Measurements from ENCODE around the gene LEFTY1. TPM values are rescaled to one million over a fixed set of nuclear protein-coding genes. Genes with fewer than 3 reads are reported as not detected.

The LEFTY1 gene
- total and polyA plus RNA-seq, 2 of the 4 experiments (the other 2 are of a cell fraction), result not detected

GRCh38 chr1:225930566-225930965 lies 41.6 kb upstream of the LEFTY1 start:
- no peak overlapping the region for H4K8ac ChIP-seq (ENCODE audit: low read depth in 2 of 2, low read length in 2 of 2)
- H2BK5ac ChIP-seq (ENCODE audit: low read depth, low read length, poor library complexity, severe bottlenecking), result no peak overlapping the region
- H3K18ac ChIP-seq (ENCODE audit: low read depth, low read length), result no peak overlapping the region
- H4K91ac ChIP-seq (ENCODE audit: insufficient read depth, low read depth, low read length), result no peak overlapping the region
- H3K56ac ChIP-seq (ENCODE audit: extremely low read depth, insufficient read depth, low read length), result no peak overlapping the region
- no peaks in the 10 kb centered on the region for H3K79me1 ChIP-seq (ENCODE audit: low read depth in 1 of 2, low read length in 2 of 2)
- no peak for ATAC-seq (ENCODE audit: low read depth)
- no peak overlapping the region for H2AFZ ChIP-seq (replicated peaks; ENCODE audit: low read length, poor library complexity)
- BruUV-seq (replicated peaks), result no TSS peak
- no peak overlapping the region for H2AK9ac ChIP-seq (replicated peaks; ENCODE audit: low read depth, low read length, poor library complexity)
- H3K9me3 ChIP-seq (ENCODE audit: control insufficient read depth, insufficient read depth, low read length), result no peaks in the 10 kb centered on the region
- H3K4me2 ChIP-seq (ENCODE audit: low read depth, low read length), result no peak overlapping the region
- dilution Hi-C loops (cut with HindIII; ENCODE audit: low sequenced_read_pairs, unreplicated experiment), result no loop called here
- no peak overlapping the region for H2AK5ac ChIP-seq (ENCODE audit: low read depth, low read length)
- TF ChIP-seq POLR2A (IDR thresholded peaks at IDR 0.05; ENCODE audit: low read depth, low read length), result no peak
- no peak for TF ChIP-seq NFE2L2 (IDR thresholded peaks at IDR 0.05; ENCODE audit: low read depth, low read length)
- TF ChIP-seq CEBPB (IDR thresholded peaks at IDR 0.05; ENCODE audit: low read depth, low read length), result no peak
- TF ChIP-seq CTCF (conservative IDR thresholded peaks at IDR 0.05; ENCODE audit: low read depth, low read length), result no peak
- TF ChIP-seq BHLHE40 (IDR thresholded peaks at IDR 0.05; ENCODE audit: low read depth, low read length), result no peak
- TF ChIP-seq, protein P1, sequence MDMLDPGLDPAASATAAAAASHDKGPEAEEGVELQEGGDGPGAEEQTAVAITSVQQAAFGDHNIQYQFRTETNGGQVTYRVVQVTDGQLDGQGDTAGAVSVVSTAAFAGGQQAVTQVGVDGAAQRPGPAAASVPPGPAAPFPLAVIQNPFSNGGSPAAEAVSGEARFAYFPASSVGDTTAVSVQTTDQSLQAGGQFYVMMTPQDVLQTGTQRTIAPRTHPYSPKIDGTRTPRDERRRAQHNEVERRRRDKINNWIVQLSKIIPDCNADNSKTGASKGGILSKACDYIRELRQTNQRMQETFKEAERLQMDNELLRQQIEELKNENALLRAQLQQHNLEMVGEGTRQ (IDR thresholded peaks at IDR 0.05; ENCODE audit: low read depth, low read length), result no peak
- TF ChIP-seq RCOR1 (IDR thresholded peaks at IDR 0.05; ENCODE audit: insufficient replicate concordance, low read length), result no peak
- TF ChIP-seq RAD21 (IDR thresholded peaks at IDR 0.05; ENCODE audit: low read length), result no peak
- no peak for TF ChIP-seq MXI1 (IDR thresholded peaks at IDR 0.05; ENCODE audit: borderline replicate concordance, low read depth, low read length)
- TF ChIP-seq MAZ (IDR thresholded peaks at IDR 0.05; ENCODE audit: borderline replicate concordance, low read depth, low read length), result no peak
- TF ChIP-seq RFX5 (IDR thresholded peaks at IDR 0.05; ENCODE audit: low read depth, low read length), result no peak
- TF ChIP-seq, protein P2, sequence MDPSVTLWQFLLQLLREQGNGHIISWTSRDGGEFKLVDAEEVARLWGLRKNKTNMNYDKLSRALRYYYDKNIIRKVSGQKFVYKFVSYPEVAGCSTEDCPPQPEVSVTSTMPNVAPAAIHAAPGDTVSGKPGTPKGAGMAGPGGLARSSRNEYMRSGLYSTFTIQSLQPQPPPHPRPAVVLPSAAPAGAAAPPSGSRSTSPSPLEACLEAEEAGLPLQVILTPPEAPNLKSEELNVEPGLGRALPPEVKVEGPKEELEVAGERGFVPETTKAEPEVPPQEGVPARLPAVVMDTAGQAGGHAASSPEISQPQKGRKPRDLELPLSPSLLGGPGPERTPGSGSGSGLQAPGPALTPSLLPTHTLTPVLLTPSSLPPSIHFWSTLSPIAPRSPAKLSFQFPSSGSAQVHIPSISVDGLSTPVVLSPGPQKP (IDR thresholded peaks at IDR 0.05; ENCODE audit: borderline replicate concordance, low read depth, low read length), result no peak
- no peak for TF ChIP-seq FOS (IDR thresholded peaks at IDR 0.05; ENCODE audit: low read depth, low read length)
- TF ChIP-seq SMC3 (IDR thresholded peaks at IDR 0.05; ENCODE audit: low read depth, low read length), result no peak
- no peak for TF ChIP-seq MAFK (IDR thresholded peaks at IDR 0.05; ENCODE audit: low read depth, low read length)
- no peak for TF ChIP-seq CHD1 (IDR thresholded peaks at IDR 0.05; ENCODE audit: low read depth, low read length)
- H2BK20ac ChIP-seq (ENCODE audit: low read depth, low read length), result no peak overlapping the region
- H4K5ac ChIP-seq (ENCODE audit: low read depth, low read length), result no peak overlapping the region
- intact Hi-C loops (cut with micrococcal nuclease), result no loop called here
- POLR2A ChIA-PET (ENCODE audit: unreplicated experiment), result no interaction called here
- H3K27me3 ChIP-seq (ENCODE audit: control insufficient read depth, insufficient read depth, low read length), result no peaks in the 10 kb centered on the region
- CTCF ChIA-PET, result interaction anchor here (0.7 kb wide), 1 partner anchor 10 kb away, joined by 3 read pairs; no protein-coding TSS in a partner anchor
- H3K27ac ChIP-seq (ENCODE audit: insufficient read depth, low read length), result no peak overlapping the region
- H3K23ac ChIP-seq (ENCODE audit: low read depth, low read length), result no peak overlapping the region
- H3K36me3 ChIP-seq (ENCODE audit: control insufficient read depth, insufficient read depth, low read length), result no peaks in the 10 kb centered on the region
- H2BK15ac ChIP-seq (ENCODE audit: low read depth, low read length), result no peak overlapping the region
- no CpG with 5 or more reads among the region's 2 CpGs for WGBS, 2 experiments (ENCODE audit: extremely low coverage in 2 of 2, insufficient read length in 1 of 2)
- no peaks in the 10 kb centered on the region for H3K4me1 ChIP-seq (ENCODE audit: control insufficient read depth, insufficient read depth, low read length)
- no peak for DNase-seq
- no peak overlapping the region for H3K9ac ChIP-seq (ENCODE audit: low read depth, low read length)
- no peak overlapping the region for H3K4me3 ChIP-seq (ENCODE audit: insufficient read depth, low read depth, low read length)
- in situ Hi-C loops (cut with MboI; ENCODE audit: low sequenced_read_pairs), result no loop called here
- H3K14ac ChIP-seq (replicated peaks; ENCODE audit: low read depth, low read length), result no peak overlapping the region
- no peaks in the 10 kb centered on the region; the same call in 1 of the 2 replicates for H3K9me1 ChIP-seq (ENCODE audit: insufficient read depth, low read length)
- no peak overlapping the region for H3K4ac ChIP-seq (ENCODE audit: low read depth, low read length)
- no peak overlapping the region for H2BK120ac ChIP-seq (ENCODE audit: low read depth, low read length)
- H4K20me1 ChIP-seq (ENCODE audit: insufficient read depth, low read length), result no peaks in the 10 kb centered on the region
